ENCODE data around the gene FOXP1.

GRCh38 chr3:71597286-71597685 lies 13.8 kb upstream of the FOXP1 start:
- TF ChIP-seq ZFP30 (CRISPR knock-in tag; IDR thresholded peaks at IDR 0.05) (no peak), TSHZ2 (CRISPR knock-in tag; IDR thresholded peaks at IDR 0.05) (no peak), GLIS3 (CRISPR knock-in tag; IDR thresholded peaks at IDR 0.05) (no peak), CREB5 (CRISPR knock-in tag; IDR thresholded peaks at IDR 0.05; ENCODE audit: low read depth) (no peak), ISL1 (CRISPR knock-in tag; IDR thresholded peaks at IDR 0.05) (no peak), SNAI2 (CRISPR knock-in tag; IDR thresholded peaks at IDR 0.05) (no peak), CSDC2 (CRISPR knock-in tag; IDR thresholded peaks at IDR 0.05) (no peak), TOX (CRISPR knock-in tag; IDR thresholded peaks at IDR 0.05; ENCODE audit: borderline replicate concordance) (no peak), ZFP3 (CRISPR knock-in tag; IDR thresholded peaks at IDR 0.05) (no peak), RARB (CRISPR knock-in tag; IDR thresholded peaks at IDR 0.05) (no peak), ZC3H10 (CRISPR knock-in tag; IDR thresholded peaks at IDR 0.05) (no peak)

Data from SK-N-SH treated with all-trans-retinoic acid at 6 μM for 48 hours (cell line).